GM12864 (cell line): ENCODE measurements around the gene NEMP2.
A peak's percentile ranks its signal among the peaks of the same experiment; 100 is the strongest.

ENCODE experiments used
- DNase-seq: peaks from one replicate; pipeline ENCODE4 v3.0.0-alpha.2; 2011; ENCODE audit warnings: low read depth
- H3K4me3 ChIP-seq: 2 replicates; pipeline ENCODE4 v1.5.1; 2011; ENCODE audit warnings: mild to moderate bottlenecking, low read depth, low read length, control low read depth
- CTCF ChIP-seq: IDR thresholded peaks from 2 replicates; pipeline ENCODE4 v1.5.1; 2011; ENCODE audit warnings: low read depth, mild to moderate bottlenecking, moderate library complexity, low read length, control low read depth, inconsistent platforms; ENCODE audit errors: missing control alignments

Gene NEMP2

DNA sequence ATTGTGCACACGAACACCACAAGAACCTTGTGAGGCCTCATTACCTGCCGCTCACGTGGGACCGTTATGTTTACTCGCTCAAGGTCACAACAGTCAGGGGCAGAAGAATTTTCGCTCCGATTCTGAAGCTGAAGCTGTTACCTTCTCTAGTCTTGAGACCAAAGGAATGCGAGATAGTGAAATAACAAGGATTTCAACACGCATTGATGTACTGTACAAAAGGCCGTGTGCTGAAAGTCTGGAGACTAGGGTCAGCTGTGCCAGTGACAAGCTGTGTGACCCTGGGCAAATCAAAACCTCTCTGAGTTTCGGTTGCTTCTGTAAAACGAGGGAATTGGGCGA, 583 bp downstream of the NEMP2 start:
- DNase-seq: peak; percentile 52
- no peak for TF ChIP-seq CTCF
- peak overlapping the region; percentile 60 for H3K4me3 ChIP-seq

DNA sequence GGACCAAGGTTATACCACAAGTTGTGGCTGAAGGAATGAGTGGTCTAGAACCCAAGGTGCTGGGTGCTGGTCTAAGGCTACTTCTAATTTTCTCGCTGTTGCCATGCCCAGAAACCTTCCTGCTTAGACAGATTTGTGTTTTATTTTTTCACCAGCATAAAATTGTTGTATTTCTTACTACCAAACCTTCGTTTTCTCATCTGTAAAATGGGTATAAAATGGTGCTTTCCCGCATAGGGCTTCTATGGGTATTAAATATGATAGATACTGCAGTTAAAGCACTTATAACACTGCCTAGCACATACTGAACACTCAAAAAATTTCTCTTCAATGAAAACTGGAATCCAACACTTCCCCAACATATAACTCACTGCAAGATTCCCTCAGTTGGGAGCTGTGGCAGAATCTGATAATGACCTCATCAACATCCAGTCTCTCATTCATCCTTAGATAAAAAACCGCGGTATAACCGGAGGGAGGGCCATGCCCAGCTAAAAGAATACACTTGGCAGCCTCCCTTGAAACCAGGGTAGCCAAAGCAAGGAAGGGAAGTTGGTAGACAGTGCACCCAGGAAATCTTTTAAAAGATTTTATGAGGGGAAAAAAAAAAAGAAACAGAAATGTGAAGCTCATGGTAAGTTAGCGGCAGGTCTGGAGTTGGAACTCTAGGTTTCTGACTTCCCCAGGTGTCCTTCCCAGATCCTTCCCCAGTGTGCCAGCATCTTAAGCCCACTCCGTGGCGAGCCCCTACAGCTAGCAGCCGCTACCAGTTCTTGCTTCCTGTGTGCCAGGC, 1.2 kb downstream of the NEMP2 start:
- DNase-seq: no peak
- no peak for TF ChIP-seq CTCF
- peak overlapping the region; percentile 60 for H3K4me3 ChIP-seq

- H3K4me3 ChIP-seq: peak overlapping the region; percentile 60
- DNase-seq: no peak
- no peak for TF ChIP-seq CTCF
Observed at GRCh38 chr2:190532581-190532980, 1.9 kb downstream of the NEMP2 start.

- H3K4me3 ChIP-seq: no peak overlapping the region; the same call in 1 of the 2 replicates
- no peak for DNase-seq
- TF ChIP-seq CTCF: no peak
Observed at GRCh38 chr2:190530248-190530900, 4.1 kb downstream of the NEMP2 start.

DNA sequence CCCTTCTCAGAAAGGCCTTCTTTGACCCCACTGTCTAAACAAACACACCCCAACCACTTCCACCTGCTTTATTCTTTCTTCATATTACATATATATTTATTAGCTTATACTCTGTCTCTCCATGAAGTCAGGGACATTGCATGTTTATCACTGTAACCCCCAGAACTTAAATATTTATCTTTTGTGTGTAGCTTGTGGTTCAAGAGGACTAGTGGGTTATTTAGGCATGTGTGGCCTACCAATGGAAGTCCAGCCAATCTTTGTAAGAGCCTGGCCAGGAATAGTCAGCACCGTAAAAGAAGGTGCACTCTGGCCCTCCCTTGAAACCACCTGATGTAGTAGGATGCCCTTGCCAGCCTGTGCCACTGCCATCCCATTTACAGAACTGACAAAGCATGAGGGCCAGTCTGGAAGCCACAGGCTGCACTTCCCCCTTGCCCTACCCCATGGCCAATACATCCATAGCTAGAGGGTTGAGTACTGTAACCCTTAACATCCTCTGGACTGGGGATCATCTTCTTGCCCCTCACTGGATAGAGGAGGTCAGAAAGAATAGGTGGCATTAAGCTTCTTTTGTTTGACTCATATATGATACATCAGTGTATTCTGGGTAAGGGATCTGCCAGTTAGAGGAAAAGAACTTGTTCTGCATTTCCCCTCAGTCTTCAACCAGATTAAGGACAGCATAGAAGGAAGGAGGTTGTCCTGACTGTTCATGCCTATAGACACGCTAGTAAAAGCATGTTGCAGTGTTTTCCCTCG, 4.9 kb downstream of the NEMP2 start:
- no peak overlapping the region for H3K4me3 ChIP-seq
- no peak for TF ChIP-seq CTCF
- no peak for DNase-seq

- TF ChIP-seq CTCF: no peak
- H3K4me3 ChIP-seq: no peak overlapping the region
- no peak for DNase-seq
Observed at GRCh38 chr2:190528521-190529001, 6.0 kb downstream of the NEMP2 start.
